ENCODE measurements around the gene MAD2L2.

The MAD2L2 gene

GRCh38 chr1:11641776-11642305, 39.1 kb downstream of the MAD2L2 start:
- no peak for DNase-seq (ENCODE audit: low spot score)
- TF ChIP-seq CTCF (IDR thresholded peaks at IDR 0.05; ENCODE audit: borderline replicate concordance, control extremely low read depth, extremely low read depth, insufficient read depth, missing control alignments) = no peak
- in situ Hi-C loops (cut with MboI; ENCODE audit: low sequenced_read_pairs, unreplicated experiment) = loop anchor here (25.0 kb wide), 2 partner anchors 330 to 580 kb away; partner anchors contain the start of gene SRM

- in situ Hi-C loops (cut with MboI; ENCODE audit: low sequenced_read_pairs, unreplicated experiment) = loop anchor here (25.0 kb wide), 2 partner anchors 329 to 579 kb away; partner anchors contain the start of gene SRM
- no peak for TF ChIP-seq CTCF (IDR thresholded peaks at IDR 0.05; ENCODE audit: borderline replicate concordance, control extremely low read depth, extremely low read depth, insufficient read depth, missing control alignments)
Observed at GRCh38 chr1:11640944-11641343, 40.0 kb downstream of the MAD2L2 start.

GRCh38 chr1:11640101-11640500, 40.8 kb downstream of the MAD2L2 start:
- DNase-seq (ENCODE audit: low spot score) = no peak
- in situ Hi-C loops (cut with MboI; ENCODE audit: low sequenced_read_pairs, unreplicated experiment) = loop anchor here (25.0 kb wide), 2 partner anchors 328 to 578 kb away; partner anchors contain the start of gene SRM
- no peak for TF ChIP-seq CTCF (IDR thresholded peaks at IDR 0.05; ENCODE audit: borderline replicate concordance, control extremely low read depth, extremely low read depth, insufficient read depth, missing control alignments)

More at GRCh38 chr1:11640944-11641343, 40.0 kb downstream of the MAD2L2 start:
- DNase-seq (ENCODE audit: low spot score) = no peak

GRCh38 chr1:11639372-11639771, 41.6 kb downstream of the MAD2L2 start:
- no peak for DNase-seq (ENCODE audit: low spot score)
- no peak for TF ChIP-seq CTCF (IDR thresholded peaks at IDR 0.05; ENCODE audit: borderline replicate concordance, control extremely low read depth, extremely low read depth, insufficient read depth, missing control alignments)
- in situ Hi-C loops (cut with MboI; ENCODE audit: low sequenced_read_pairs, unreplicated experiment) = loop anchor here (25.0 kb wide), 2 partner anchors 327 to 577 kb away; partner anchors contain the start of gene SRM

- in situ Hi-C loops (cut with MboI; ENCODE audit: low sequenced_read_pairs, unreplicated experiment) = loop anchor here (25.0 kb wide), 2 partner anchors 326 to 576 kb away; partner anchors contain the start of gene SRM
- no peak for TF ChIP-seq CTCF (IDR thresholded peaks at IDR 0.05; ENCODE audit: borderline replicate concordance, control extremely low read depth, extremely low read depth, insufficient read depth, missing control alignments)
- DNase-seq (ENCODE audit: low spot score) = no peak
Observed at GRCh38 chr1:11638121-11638520, 42.8 kb downstream of the MAD2L2 start.

- in situ Hi-C loops (cut with MboI; ENCODE audit: low sequenced_read_pairs, unreplicated experiment) = loop anchor here (25.0 kb wide), 2 partner anchors 322 to 572 kb away; partner anchors contain the start of gene SRM
- TF ChIP-seq CTCF (IDR thresholded peaks at IDR 0.05; ENCODE audit: borderline replicate concordance, control extremely low read depth, extremely low read depth, insufficient read depth, missing control alignments) = no peak
- DNase-seq (ENCODE audit: low spot score) = no peak
Observed at GRCh38 chr1:11634365-11635192, 46.4 kb downstream of the MAD2L2 start.

All from GM13976 (cell line).